ENCODE results near the gene C6orf89.

Gene C6orf89

GRCh38 chr6:36926708-36927513 lies 41.2 kb downstream of the C6orf89 start:
- H3K9ac ChIP-seq (ENCODE audit: insufficient read length, low read depth), result no peak overlapping the region
- H3K4me3 ChIP-seq (ENCODE audit: insufficient read length, low read depth), result no peak overlapping the region
- peaks cover 2% of the 10 kb centered on the region for H3K4me1 ChIP-seq (ENCODE audit: insufficient read depth, insufficient read length)
- H3K36me3 ChIP-seq (ENCODE audit: insufficient read depth, insufficient read length, low read length), result no peaks in the 10 kb centered on the region
- H3K27me3 ChIP-seq (ENCODE audit: insufficient read depth, insufficient read length), result no peaks in the 10 kb centered on the region
- H3K9me3 ChIP-seq (ENCODE audit: insufficient read depth, low read length), result no peaks in the 10 kb centered on the region
- no peak for TF ChIP-seq YY1 (IDR thresholded peaks at IDR 0.05; ENCODE audit: insufficient read depth, insufficient read length)
- TF ChIP-seq SUZ12 (IDR thresholded peaks at IDR 0.05; ENCODE audit: extremely low read depth, insufficient read depth, insufficient read length), result no peak
- TF ChIP-seq ZNF274 (IDR thresholded peaks at IDR 0.05; ENCODE audit: low read depth, low read length), result no peak
- no peak for DNase-seq (ENCODE audit: low read depth, low spot score)

GRCh38 chr6:36927691-36928546 lies 42.2 kb downstream of the C6orf89 start:
- TF ChIP-seq YY1 (IDR thresholded peaks at IDR 0.05; ENCODE audit: insufficient read depth, insufficient read length) (no peak), SUZ12 (IDR thresholded peaks at IDR 0.05; ENCODE audit: extremely low read depth, insufficient read depth, insufficient read length) (no peak), ZNF274 (IDR thresholded peaks at IDR 0.05; ENCODE audit: low read depth, low read length) (no peak)
- H3K4me1 ChIP-seq (ENCODE audit: insufficient read depth, insufficient read length), result peaks cover 2% of the 10 kb centered on the region
- DNase-seq (ENCODE audit: low read depth, low spot score), result no peak
- no peak overlapping the region for H3K4me3 ChIP-seq (ENCODE audit: insufficient read length, low read depth)
- H3K36me3 ChIP-seq (ENCODE audit: insufficient read depth, insufficient read length, low read length), result no peaks in the 10 kb centered on the region
- H3K9ac ChIP-seq (ENCODE audit: insufficient read length, low read depth), result no peak overlapping the region
- H3K27me3 ChIP-seq (ENCODE audit: insufficient read depth, insufficient read length), result no peaks in the 10 kb centered on the region
- H3K9me3 ChIP-seq (ENCODE audit: insufficient read depth, low read length), result no peaks in the 10 kb centered on the region

- H3K9ac ChIP-seq (ENCODE audit: insufficient read length, low read depth), result no peak overlapping the region
- H3K4me1 ChIP-seq (ENCODE audit: insufficient read depth, insufficient read length), result peaks cover 2% of the 10 kb centered on the region
- no peak for TF ChIP-seq YY1 (IDR thresholded peaks at IDR 0.05; ENCODE audit: insufficient read depth, insufficient read length)
- no peak for TF ChIP-seq SUZ12 (IDR thresholded peaks at IDR 0.05; ENCODE audit: extremely low read depth, insufficient read depth, insufficient read length)
- no peak for TF ChIP-seq ZNF274 (IDR thresholded peaks at IDR 0.05; ENCODE audit: low read depth, low read length)
- no peak for DNase-seq (ENCODE audit: low read depth, low spot score)
- no peaks in the 10 kb centered on the region for H3K27me3 ChIP-seq (ENCODE audit: insufficient read depth, insufficient read length)
- H3K36me3 ChIP-seq (ENCODE audit: insufficient read depth, insufficient read length, low read length), result no peaks in the 10 kb centered on the region
- no peaks in the 10 kb centered on the region for H3K9me3 ChIP-seq (ENCODE audit: insufficient read depth, low read length)
- H3K4me3 ChIP-seq (ENCODE audit: insufficient read length, low read depth), result no peak overlapping the region
Observed at GRCh38 chr6:36928547-36928918, 42.8 kb downstream of the C6orf89 start.

GRCh38 chr6:36929152-36929551 lies 43.4 kb downstream of the C6orf89 start:
- H3K36me3 ChIP-seq (ENCODE audit: insufficient read depth, insufficient read length, low read length), result no peaks in the 10 kb centered on the region
- H3K9me3 ChIP-seq (ENCODE audit: insufficient read depth, low read length), result no peaks in the 10 kb centered on the region
- DNase-seq (ENCODE audit: low read depth, low spot score), result no peak
- H3K27me3 ChIP-seq (ENCODE audit: insufficient read depth, insufficient read length), result no peaks in the 10 kb centered on the region
- no peak overlapping the region for H3K4me3 ChIP-seq (ENCODE audit: insufficient read length, low read depth)
- H3K4me1 ChIP-seq (ENCODE audit: insufficient read depth, insufficient read length), result peaks cover 2% of the 10 kb centered on the region
- H3K9ac ChIP-seq (ENCODE audit: insufficient read length, low read depth), result no peak overlapping the region
- TF ChIP-seq ZNF274 (IDR thresholded peaks at IDR 0.05; ENCODE audit: low read depth, low read length) (no peak), YY1 (IDR thresholded peaks at IDR 0.05; ENCODE audit: insufficient read depth, insufficient read length) (no peak), SUZ12 (IDR thresholded peaks at IDR 0.05; ENCODE audit: extremely low read depth, insufficient read depth, insufficient read length) (no peak)

GRCh38 chr6:36929607-36930006 lies 43.9 kb downstream of the C6orf89 start:
- H3K27me3 ChIP-seq (ENCODE audit: insufficient read depth, insufficient read length), result no peaks in the 10 kb centered on the region
- no peak overlapping the region for H3K9ac ChIP-seq (ENCODE audit: insufficient read length, low read depth)
- TF ChIP-seq SUZ12 (IDR thresholded peaks at IDR 0.05; ENCODE audit: extremely low read depth, insufficient read depth, insufficient read length), result no peak
- no peak for TF ChIP-seq ZNF274 (IDR thresholded peaks at IDR 0.05; ENCODE audit: low read depth, low read length)
- no peak for TF ChIP-seq YY1 (IDR thresholded peaks at IDR 0.05; ENCODE audit: insufficient read depth, insufficient read length)
- peaks cover 2% of the 10 kb centered on the region for H3K4me1 ChIP-seq (ENCODE audit: insufficient read depth, insufficient read length)
- no peaks in the 10 kb centered on the region for H3K36me3 ChIP-seq (ENCODE audit: insufficient read depth, insufficient read length, low read length)
- no peaks in the 10 kb centered on the region for H3K9me3 ChIP-seq (ENCODE audit: insufficient read depth, low read length)
- no peak for DNase-seq (ENCODE audit: low read depth, low spot score)
- H3K4me3 ChIP-seq (ENCODE audit: insufficient read length, low read depth), result no peak overlapping the region

- H3K4me3 ChIP-seq (ENCODE audit: insufficient read length, low read depth), result no peak overlapping the region
- H3K36me3 ChIP-seq (ENCODE audit: insufficient read depth, insufficient read length, low read length), result no peaks in the 10 kb centered on the region
- H3K27me3 ChIP-seq (ENCODE audit: insufficient read depth, insufficient read length), result no peaks in the 10 kb centered on the region
- peaks cover 2% of the 10 kb centered on the region for H3K4me1 ChIP-seq (ENCODE audit: insufficient read depth, insufficient read length)
- no peak overlapping the region for H3K9ac ChIP-seq (ENCODE audit: insufficient read length, low read depth)
- TF ChIP-seq ZNF274 (IDR thresholded peaks at IDR 0.05; ENCODE audit: low read depth, low read length) (no peak), SUZ12 (IDR thresholded peaks at IDR 0.05; ENCODE audit: extremely low read depth, insufficient read depth, insufficient read length) (no peak), YY1 (IDR thresholded peaks at IDR 0.05; ENCODE audit: insufficient read depth, insufficient read length) (no peak)
- H3K9me3 ChIP-seq (ENCODE audit: insufficient read depth, low read length), result no peaks in the 10 kb centered on the region
- no peak for DNase-seq (ENCODE audit: low read depth, low spot score)
Observed at GRCh38 chr6:36930483-36930882, 44.7 kb downstream of the C6orf89 start.

- Histone ChIP-seq H3K27me3 (ENCODE audit: insufficient read depth, insufficient read length) (no peaks in the 10 kb centered on the region), H3K9me3 (ENCODE audit: insufficient read depth, low read length) (no peaks in the 10 kb centered on the region), H3K9ac (ENCODE audit: insufficient read length, low read depth) (no peak overlapping the region), H3K36me3 (ENCODE audit: insufficient read depth, insufficient read length, low read length) (no peaks in the 10 kb centered on the region), H3K4me3 (ENCODE audit: insufficient read length, low read depth) (no peak overlapping the region), H3K4me1 (ENCODE audit: insufficient read depth, insufficient read length) (no peaks in the 10 kb centered on the region)
- TF ChIP-seq YY1 (IDR thresholded peaks at IDR 0.05; ENCODE audit: insufficient read depth, insufficient read length) (no peak), ZNF274 (IDR thresholded peaks at IDR 0.05; ENCODE audit: low read depth, low read length) (no peak), SUZ12 (IDR thresholded peaks at IDR 0.05; ENCODE audit: extremely low read depth, insufficient read depth, insufficient read length) (no peak)
- DNase-seq (ENCODE audit: low read depth, low spot score), result no peak
Observed at GRCh38 chr6:36933102-36933501, 47.4 kb downstream of the C6orf89 start.
